ENCODE data around the gene MECP2.

DNA sequence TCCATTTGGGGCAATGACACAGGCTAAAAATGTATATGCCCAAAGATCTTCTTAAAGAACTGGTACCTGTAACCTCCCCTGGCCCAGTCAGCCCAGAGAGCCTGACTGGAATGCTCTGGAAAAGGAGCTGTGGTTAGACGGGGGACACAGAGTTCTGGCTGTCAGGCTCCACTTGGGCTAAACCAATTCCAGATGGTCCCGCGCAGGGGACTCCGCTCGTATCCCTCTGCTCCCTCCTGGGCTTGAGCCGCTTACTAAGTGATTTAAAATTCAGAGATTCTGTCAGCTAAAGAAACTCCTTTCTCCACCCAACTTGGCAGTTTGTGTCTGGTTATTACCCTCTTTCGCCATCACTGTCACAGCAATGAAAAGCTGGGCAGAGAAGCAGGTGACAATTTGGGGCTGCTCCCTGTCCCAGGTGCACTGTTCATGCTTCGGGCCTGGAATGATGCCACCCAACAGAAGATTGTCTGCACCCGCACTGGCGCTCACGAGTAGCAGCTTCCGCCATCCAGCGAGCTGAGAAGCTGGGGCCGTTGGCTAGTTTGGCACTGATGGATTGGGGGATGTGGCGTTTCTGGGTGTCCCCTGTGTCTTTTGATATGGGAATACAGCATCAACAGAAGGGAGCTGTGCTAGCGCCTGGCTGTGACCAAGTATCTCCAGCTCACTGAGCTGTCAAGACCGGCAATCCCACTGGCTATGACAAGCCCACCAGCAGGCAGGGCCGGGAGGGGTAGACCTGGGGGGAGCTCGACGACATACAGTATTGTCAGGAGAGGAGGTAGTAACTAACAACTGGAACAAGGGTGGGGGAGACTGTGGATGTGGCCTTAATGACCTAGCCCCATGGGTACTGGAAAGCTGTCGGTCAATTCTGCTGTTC is 71.1 kb downstream of the MECP2 start:
- TF ChIP-seq, protein P1, sequence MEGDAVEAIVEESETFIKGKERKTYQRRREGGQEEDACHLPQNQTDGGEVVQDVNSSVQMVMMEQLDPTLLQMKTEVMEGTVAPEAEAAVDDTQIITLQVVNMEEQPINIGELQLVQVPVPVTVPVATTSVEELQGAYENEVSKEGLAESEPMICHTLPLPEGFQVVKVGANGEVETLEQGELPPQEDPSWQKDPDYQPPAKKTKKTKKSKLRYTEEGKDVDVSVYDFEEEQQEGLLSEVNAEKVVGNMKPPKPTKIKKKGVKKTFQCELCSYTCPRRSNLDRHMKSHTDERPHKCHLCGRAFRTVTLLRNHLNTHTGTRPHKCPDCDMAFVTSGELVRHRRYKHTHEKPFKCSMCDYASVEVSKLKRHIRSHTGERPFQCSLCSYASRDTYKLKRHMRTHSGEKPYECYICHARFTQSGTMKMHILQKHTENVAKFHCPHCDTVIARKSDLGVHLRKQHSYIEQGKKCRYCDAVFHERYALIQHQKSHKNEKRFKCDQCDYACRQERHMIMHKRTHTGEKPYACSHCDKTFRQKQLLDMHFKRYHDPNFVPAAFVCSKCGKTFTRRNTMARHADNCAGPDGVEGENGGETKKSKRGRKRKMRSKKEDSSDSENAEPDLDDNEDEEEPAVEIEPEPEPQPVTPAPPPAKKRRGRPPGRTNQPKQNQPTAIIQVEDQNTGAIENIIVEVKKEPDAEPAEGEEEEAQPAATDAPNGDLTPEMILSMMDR (conservative IDR thresholded peaks at IDR 0.05 in 1 of 2, IDR thresholded peaks at IDR 0.05 in 1 of 2; ENCODE audit: low read depth in 1 of 2, low read length in 2 of 2): no peak
- TF ChIP-seq EZH2 (IDR thresholded peaks at IDR 0.05; ENCODE audit: low read length, missing control alignments): no peak

Data from fibroblast of lung (primary cell).